Adipose tissue (tissue), 3 donors: ENCODE measurements around the gene ZFP62. TPM values are rescaled to one million over a fixed set of nuclear protein-coding genes. Genes with fewer than 3 reads are reported as not detected.

Experiments used
- H3K27ac ChIP-seq: one replicate; pipeline ENCODE4 v1.5.1; 2013; ENCODE audit warnings: low read depth, low read length
- WGBS, 3 donors: extraction: QIAGEN DNeasy Blood & Tissue Kit; methylation state at CpG; one replicate each; pipeline ENCODE4 v1.1.7; 2013; 5-methylcytosine and 5-hydroxymethylcytosine counted together
- polyA plus RNA-seq, 3 donors: library from polyadenylated mRNA; stranded (reverse); fragments of 200-250 nt; gene quantifications; one replicate each; pipeline ENCODE4 v1.2.3, GENCODE V29; 2013
- donor health status: healthy with polysubstance abuse.
- donor health status: Bipolar disorder and iron deficiency.
- donor health status: healthy.

The ZFP62 gene
- polyA plus RNA-seq, 3 donors = 5.0 to 9.8 (median 8.6) TPM

GRCh38 chr5:180870276-180871068 is 9.4 kb upstream of the ZFP62 start:
- H3K27ac ChIP-seq = no peak overlapping the region
- WGBS, 3 donors = 76 to 84% (median 78%) methylated on average over 16 of the region's 16 CpGs

- H3K27ac ChIP-seq = no peak overlapping the region
- WGBS, 3 donors = 32 to 64% (median 50%) methylated on average over 1 of the region's 1 CpG
Observed at GRCh38 chr5:180869587-180869986, 8.5 kb upstream of the ZFP62 start.

GRCh38 chr5:180868960-180869359 is 7.9 kb upstream of the ZFP62 start:
- 1 to 3% (median 3%) methylated on average over 3 of the region's 3 CpGs for WGBS, 3 donors
- no peak overlapping the region for H3K27ac ChIP-seq

GRCh38 chr5:180866985-180867384 is 5.9 kb upstream of the ZFP62 start:
- WGBS, 3 donors = 87 to 93% (median 88%) methylated on average over 10 of the region's 10 CpGs

DNA sequence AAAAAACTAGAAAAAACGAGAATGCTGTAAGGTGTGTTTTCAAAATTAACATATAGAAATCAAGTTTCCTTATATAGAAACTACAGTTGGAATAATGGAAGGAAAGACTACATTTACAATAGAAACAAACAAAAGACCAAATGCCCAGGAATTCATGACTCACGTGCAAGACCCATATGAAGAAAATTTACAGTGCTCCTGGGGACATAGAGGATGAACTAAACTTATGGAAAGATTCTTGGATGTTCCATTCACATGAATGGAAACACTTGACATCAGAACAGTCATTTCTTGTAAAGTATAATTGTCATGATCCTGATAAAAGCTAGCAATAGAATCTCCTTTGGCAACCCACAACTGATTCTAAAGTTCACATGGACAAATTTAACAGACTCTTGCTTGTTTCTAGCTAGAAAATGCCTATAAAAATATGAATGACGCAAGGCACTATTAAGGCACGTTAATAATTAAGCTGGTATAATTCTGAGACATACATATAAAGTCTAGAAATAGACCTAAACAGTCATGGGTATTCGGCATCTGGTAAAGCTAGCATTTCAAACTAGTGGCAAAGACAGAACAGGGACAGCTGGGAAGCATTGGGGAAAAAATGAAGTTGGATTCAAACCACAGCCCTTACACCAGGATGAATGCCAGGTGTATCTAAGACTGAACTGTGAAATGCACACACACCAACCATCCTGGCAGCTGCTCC is 5.1 kb upstream of the ZFP62 start:
- no peak overlapping the region for H3K27ac ChIP-seq
- 40 to 76% (median 73%) methylated on average over 5 of the region's 5 CpGs for WGBS, 3 donors

More at GRCh38 chr5:180866985-180867384, 5.9 kb upstream of the ZFP62 start:
- H3K27ac ChIP-seq = no peak overlapping the region

DNA sequence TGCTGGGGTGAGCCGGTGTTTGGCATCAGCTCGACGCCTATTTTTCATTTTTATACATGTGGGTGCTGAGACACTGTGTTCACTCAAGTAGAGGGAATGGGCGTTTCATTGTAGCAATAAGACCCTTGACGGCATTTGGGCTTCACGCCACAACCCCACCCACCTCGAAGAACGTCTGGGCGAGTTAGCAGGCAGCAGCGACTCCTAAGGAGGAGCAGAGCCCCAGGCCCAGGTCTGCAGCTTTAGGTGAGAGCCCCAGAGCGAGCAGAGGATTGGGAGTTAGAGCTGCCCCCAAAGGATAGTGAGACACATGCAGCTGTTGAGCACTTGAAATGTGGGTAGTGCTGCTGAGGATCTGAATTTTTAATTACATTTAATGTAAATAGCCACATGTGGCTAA is 1.6 kb upstream of the ZFP62 start:
- 66 to 75% (median 69%) methylated on average over 11 of the region's 11 CpGs for WGBS, 3 donors
- no peak overlapping the region for H3K27ac ChIP-seq

GRCh38 chr5:180860273-180860886 is 696 bp downstream of the ZFP62 start:
- WGBS, 3 donors = 0 to 1% (median 0%) methylated on average over 18 of the region's 18 CpGs

GRCh38 chr5:180858586-180858985 is 2.5 kb downstream of the ZFP62 start:
- no peak overlapping the region for H3K27ac ChIP-seq
- 96 to 98% (median 96%) methylated on average over 6 of the region's 6 CpGs for WGBS, 3 donors

More at GRCh38 chr5:180860273-180860886, 696 bp downstream of the ZFP62 start:
- H3K27ac ChIP-seq = no peak overlapping the region

- WGBS, 3 donors = 94 to 98% (median 96%) methylated on average over 1 of the region's 1 CpG
- no peak overlapping the region for H3K27ac ChIP-seq
Observed at GRCh38 chr5:180853848-180854176, 7.3 kb downstream of the ZFP62 start.

DNA sequence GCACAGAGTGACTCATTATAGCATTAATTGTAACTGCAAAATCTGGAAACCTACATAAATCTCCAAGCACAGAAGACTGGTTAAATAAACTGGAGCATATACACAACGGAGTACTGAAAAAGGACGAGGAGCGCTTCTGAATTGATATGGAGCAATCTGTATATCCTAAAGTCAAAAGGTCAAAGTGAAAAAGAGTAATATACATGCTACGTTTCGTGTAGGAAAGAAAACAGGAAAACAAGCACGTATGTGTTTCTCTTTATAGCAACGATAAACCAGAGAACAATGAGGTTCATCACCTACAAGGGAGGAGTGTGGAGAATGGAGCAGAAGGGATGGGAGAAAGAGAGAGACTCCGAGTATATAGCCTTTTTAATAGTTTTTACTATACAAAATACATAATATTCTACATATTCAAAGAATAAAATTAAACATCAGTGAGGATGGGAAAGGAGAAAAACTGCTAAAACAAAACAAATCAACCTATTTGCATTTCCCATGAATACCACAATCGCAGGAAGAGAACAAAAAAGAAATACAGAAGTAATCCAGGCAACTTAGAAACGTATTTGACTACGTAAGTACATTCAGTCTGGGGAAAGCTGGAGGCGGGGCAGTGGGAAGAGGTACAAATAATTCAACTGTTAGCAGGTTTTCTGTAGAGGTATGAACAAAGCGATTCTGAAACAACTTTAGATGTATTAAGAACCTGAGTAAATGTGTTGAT is 7.8 kb downstream of the ZFP62 start:
- 71 to 87% (median 76%) methylated on average over 13 of the region's 13 CpGs for WGBS, 3 donors
- no peak overlapping the region for H3K27ac ChIP-seq

GRCh38 chr5:180852495-180852894 is 8.6 kb downstream of the ZFP62 start:
- H3K27ac ChIP-seq = no peak overlapping the region
- WGBS, 3 donors = 73 to 86% (median 78%) methylated on average over 4 of the region's 4 CpGs

- no peak overlapping the region for H3K27ac ChIP-seq
- 98 to 99% (median 99%) methylated on average over 10 of the region's 10 CpGs for WGBS, 3 donors
Observed at GRCh38 chr5:180850434-180851078, 10.5 kb downstream of the ZFP62 start.

DNA sequence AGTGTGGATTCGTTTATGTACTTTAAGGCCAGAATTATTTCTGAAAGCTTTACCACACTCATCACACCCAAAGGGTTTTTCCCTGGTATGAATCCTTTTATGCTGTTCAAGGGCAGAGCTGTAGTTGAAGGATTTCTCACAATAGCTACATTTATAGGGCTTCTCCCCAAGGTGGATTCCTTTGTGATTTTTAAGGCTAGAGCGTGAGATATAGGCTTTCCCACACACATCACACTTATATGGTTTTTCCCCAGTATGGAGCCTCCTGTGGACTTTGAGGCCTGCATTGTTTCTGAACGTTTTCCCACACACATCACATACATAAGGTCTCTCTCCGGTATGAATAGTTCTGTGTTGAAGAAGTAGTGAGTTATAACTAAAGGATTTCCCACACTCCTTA is 11.2 kb downstream of the ZFP62 start:
- 96 to 98% (median 97%) methylated on average over 4 of the region's 4 CpGs for WGBS, 3 donors
- no peak overlapping the region for H3K27ac ChIP-seq

- 92 to 100% (median 99%) methylated on average over 1 of the region's 1 CpG for WGBS, 3 donors
- H3K27ac ChIP-seq = no peak overlapping the region
Observed at GRCh38 chr5:180848878-180849277, 12.2 kb downstream of the ZFP62 start.

DNA sequence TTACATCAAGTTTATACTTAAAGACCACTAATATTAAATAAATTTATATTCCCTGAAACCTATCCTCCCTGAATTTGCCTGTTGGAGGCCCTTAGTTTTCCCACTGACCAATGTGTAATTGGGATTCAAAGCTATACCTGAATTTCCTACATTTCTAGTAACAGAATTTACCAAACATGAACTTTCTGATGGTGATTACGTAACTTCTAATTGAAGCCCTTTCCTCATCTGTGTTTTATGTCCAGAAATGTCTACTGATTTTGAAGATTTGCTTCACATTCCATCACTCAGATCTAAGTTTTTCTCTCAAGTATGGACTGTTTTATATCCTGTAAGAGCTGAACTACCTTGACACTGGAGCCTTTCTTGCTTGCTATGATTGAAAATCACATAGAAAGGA is 12.8 kb downstream of the ZFP62 start:
- H3K27ac ChIP-seq = no peak overlapping the region
- WGBS, 3 donors = 93 to 100% (median 100%) methylated on average over 1 of the region's 1 CpG

DNA sequence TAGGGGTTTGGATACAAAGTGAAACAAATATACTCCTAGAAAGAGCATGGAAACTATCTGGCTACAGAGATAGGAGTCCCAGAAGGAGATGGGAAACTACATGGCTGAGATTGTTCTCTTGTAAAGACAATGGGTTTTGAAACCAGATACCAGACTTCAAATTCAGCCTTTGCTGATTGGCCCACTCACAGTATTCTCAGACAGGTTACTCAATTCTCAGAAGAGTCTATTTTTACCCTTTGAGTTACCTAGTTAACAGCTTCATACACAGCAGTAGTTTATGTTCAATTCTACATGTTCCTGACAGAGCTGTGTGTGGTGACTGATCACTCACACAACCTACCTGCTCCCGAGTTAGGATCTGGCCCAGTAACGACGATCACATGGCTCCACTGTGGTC is 14.1 kb downstream of the ZFP62 start:
- 31 to 52% (median 33%) methylated on average over 3 of the region's 3 CpGs for WGBS, 3 donors
- H3K27ac ChIP-seq = no peak overlapping the region

GRCh38 chr5:180844858-180845257 is 16.2 kb downstream of the ZFP62 start:
- WGBS, 3 donors = 100% methylated on average over 1 of the region's 1 CpG
- no peak overlapping the region for H3K27ac ChIP-seq

DNA sequence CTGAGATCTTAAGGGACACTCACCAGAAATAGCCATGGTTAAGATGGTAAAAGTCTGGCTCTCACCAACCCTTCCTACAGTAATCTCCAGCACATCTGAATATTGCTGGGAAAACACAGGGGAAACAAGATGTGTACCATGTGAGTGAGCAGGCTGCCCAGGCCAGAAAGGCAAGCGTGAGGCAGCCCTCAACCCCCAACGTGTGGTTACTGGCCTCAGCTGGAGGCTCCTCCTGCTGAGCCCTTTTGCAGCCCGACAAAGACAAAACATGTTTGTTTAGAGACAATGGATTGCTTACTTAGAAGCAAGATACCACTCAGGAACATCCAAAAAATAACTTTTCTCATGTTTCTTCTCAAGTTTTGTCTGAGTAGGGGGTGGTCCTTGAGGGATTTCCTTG is 16.6 kb downstream of the ZFP62 start:
- H3K27ac ChIP-seq = no peak overlapping the region
- 61 to 87% (median 84%) methylated on average over 3 of the region's 3 CpGs for WGBS, 3 donors
